GM21367 (cell line): ENCODE measurements around the gene CRYZL1.
A peak's percentile ranks its signal among the peaks of the same experiment; 100 is the strongest.

Source experiments
- ATAC-seq: cut with Tn5 transposase; IDR thresholded peaks from one replicate; pipeline ENCODE4 v1.9.1; 2021; ENCODE audit not compliant: unreplicated experiment

The CRYZL1 gene

DNA sequence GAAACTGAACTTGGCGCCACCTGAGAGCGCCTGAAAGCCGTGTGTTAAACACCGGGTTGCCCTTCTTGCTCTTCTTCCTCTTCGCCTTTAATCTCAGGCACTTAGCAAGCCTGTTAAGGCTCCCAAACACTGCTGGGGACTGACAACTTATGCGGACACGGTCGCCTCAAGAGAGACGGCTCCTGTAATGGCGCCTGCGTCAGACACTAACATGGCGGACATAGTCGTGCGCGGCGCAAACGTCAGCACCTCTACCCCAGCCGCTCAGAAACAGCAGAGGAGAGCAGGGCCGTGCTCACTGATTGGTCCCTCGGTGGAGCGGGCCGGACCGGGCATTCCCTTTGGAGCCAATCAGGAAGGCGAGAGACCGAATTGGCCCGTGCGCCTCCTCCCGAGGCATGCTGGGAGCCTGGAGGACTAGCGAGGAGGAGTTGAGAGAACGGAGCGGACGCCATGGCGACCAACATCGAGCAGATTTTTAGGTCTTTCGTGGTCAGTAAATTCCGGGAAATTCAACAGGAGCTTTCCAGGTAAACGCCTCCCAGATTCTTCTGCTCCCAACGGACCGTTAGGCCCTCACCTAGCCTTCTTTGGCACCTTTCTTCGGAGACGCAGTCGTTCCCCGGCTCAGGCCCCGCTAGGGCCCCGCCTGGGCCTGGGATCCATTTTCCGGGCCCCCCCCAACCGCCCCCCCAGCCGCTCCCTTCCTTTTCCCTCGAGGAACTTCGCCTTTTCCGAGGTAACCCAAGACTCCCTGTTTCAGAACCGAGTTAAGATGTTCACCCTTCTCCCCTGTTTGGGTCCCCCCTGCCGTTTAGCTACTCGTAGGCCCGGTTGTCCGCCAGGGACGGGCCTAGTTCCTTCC lies 98.7 kb downstream of the CRYZL1 start, which contains the start of gene SON:
SON (plus strand) TSS at position 399 of the 865 bp plus-strand sequence; CDS start at position 454, 55 bp downstream.
- ATAC-seq, result peak; percentile 91

DNA sequence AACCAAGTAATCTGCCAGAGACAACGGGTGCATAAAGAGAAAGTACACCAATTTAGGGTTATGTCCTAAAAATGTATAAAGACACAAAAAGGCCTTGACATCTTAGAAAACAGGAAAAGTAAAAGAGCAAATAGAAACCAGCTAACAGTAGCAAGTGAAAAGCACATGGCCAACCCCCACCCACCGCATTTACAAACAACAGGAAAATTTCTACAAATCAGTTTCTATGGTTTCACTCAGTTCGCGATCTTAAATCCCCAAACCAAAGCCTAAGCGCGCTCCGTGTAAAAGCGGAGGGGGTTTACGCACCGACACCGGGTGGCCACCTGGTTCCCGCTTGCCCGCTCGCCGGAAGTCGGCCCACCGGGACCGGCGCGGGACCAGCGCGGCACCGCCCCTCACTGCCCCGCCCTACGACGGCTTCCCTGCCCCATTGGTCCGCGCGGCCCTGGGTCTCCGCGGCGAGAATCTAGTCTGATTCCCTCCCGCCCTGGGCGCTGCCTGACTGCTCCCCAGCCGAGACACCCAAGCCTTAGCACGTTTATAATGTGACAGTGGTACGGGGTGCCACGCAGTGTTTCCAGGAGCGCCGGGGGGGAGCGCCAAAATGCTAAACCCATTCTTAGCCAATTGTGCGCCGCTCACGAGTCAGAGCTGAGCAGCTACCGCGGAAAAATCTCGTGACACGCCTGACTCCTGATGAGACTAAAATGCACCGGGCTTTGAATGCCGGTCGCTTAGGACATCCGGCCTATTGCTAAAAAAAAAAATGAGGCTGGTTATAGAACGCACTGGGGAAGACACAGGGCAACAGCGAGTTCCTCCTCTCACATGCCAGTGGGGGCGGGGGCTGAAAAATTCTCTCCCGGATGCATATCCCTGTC lies 99.5 kb downstream of the CRYZL1 start, which contains the start of gene GART:
GART (minus strand) TSS at position 362 of the 884 bp plus-strand sequence. CDS start 2,802 bp downstream, outside the sequence.
- peak; percentile 41 for ATAC-seq

DNA sequence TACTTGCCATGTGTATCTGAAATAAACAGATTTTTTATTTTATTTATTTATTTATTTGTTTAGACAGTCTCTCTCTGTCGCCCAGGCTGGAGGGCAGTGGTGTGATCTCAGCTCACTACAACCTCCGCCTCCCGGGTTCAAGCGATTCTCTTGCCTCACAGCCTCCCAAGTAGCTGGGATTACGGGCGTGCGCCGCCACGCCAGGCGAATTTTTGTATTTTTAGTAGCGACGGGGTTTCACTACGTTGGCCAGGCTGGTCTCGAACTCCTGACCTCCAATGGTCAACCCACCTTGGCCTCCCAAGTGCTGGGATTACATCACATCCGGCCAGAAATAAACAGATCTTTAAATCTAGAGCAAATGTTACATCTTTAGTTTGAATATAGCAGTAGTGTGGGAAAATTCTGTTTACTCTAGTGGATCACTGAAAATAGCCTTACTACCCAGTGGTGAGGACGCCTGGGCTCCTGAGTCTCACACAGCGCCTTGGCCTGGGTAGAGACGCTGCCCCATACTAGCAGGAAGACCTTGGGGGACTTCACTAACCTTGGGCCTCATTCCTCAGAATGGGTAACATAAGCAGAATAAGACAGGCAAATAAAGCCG lies 100.3 kb downstream of the CRYZL1 start:
- no peak for ATAC-seq

- no peak for ATAC-seq
These were observed 100.8 kb downstream of the CRYZL1 start for GRCh38 chr21:33540711-33541104.

GRCh38 chr21:33539616-33540015 lies 101.9 kb downstream of the CRYZL1 start:
- no peak for ATAC-seq
